ENCODE data around the gene TCEANC.
"Not testable (repeated sequence)": the region's sequence is repeated elsewhere in the genome, so short reads cannot be mapped to it uniquely, and the experiment has no call there.

TCEANC gene

GRCh38 chrX:13673016-13673415 lies 20.1 kb downstream of the TCEANC start:
- H3K36me3 Mint-ChIP-seq: peaks cover 3% of the 10 kb centered on the region
- no peak overlapping the region for H3K4me3 Mint-ChIP-seq
- peaks cover 14% of the 10 kb centered on the region for H3K4me1 Mint-ChIP-seq
- no peaks in the 10 kb centered on the region for H3K27me3 Mint-ChIP-seq
- H3K27ac Mint-ChIP-seq: no peak overlapping the region
- H3K9me3 Mint-ChIP-seq: no peaks in the 10 kb centered on the region

- Mint-ChIP-seq H3K27ac (no peak overlapping the region), H3K36me3 (no peaks in the 10 kb centered on the region), H3K9me3 (no peaks in the 10 kb centered on the region), H3K27me3 (no peaks in the 10 kb centered on the region), H3K4me3 (no peak overlapping the region), H3K4me1 (no peaks in the 10 kb centered on the region)
These were observed 23.9 kb downstream of the TCEANC start for GRCh38 chrX:13676885-13677284.

GRCh38 chrX:13679700-13680099 lies 26.8 kb downstream of the TCEANC start:
- not testable (repeated sequence) for H3K9me3 Mint-ChIP-seq, H3K4me1 Mint-ChIP-seq, H3K27ac Mint-ChIP-seq, H3K36me3 Mint-ChIP-seq, H3K27me3 Mint-ChIP-seq, H3K4me3 Mint-ChIP-seq

GRCh38 chrX:13681595-13681994 lies 28.7 kb downstream of the TCEANC start:
- H3K9me3 Mint-ChIP-seq: no peaks in the 10 kb centered on the region
- H3K27me3 Mint-ChIP-seq: no peaks in the 10 kb centered on the region
- H3K4me1 Mint-ChIP-seq: peaks cover 18% of the 10 kb centered on the region
- H3K27ac Mint-ChIP-seq: no peak overlapping the region
- peaks cover 5% of the 10 kb centered on the region for H3K36me3 Mint-ChIP-seq
- no peak overlapping the region for H3K4me3 Mint-ChIP-seq

- Mint-ChIP-seq H3K27ac (no peak overlapping the region), H3K36me3 (peaks cover 5% of the 10 kb centered on the region), H3K4me1 (peaks cover 36% of the 10 kb centered on the region)
These were observed 31.4 kb downstream of the TCEANC start for GRCh38 chrX:13684361-13684760.

GRCh38 chrX:13685126-13685763 lies 32.3 kb downstream of the TCEANC start:
- Mint-ChIP-seq H3K27ac (peak overlapping the region; percentile 89), H3K27me3 (no peaks in the 10 kb centered on the region), H3K9me3 (no peaks in the 10 kb centered on the region), H3K36me3 (peaks cover 5% of the 10 kb centered on the region), H3K4me1 (peaks cover 38% of the 10 kb centered on the region), H3K4me3 (no peak overlapping the region)

More at GRCh38 chrX:13684361-13684760, 31.4 kb downstream of the TCEANC start:
- H3K9me3 Mint-ChIP-seq: no peaks in the 10 kb centered on the region
- H3K4me3 Mint-ChIP-seq: no peak overlapping the region
- H3K27me3 Mint-ChIP-seq: no peaks in the 10 kb centered on the region

- H3K27me3 Mint-ChIP-seq: no peaks in the 10 kb centered on the region
- H3K4me3 Mint-ChIP-seq: peak overlapping the region; percentile 43
- peaks cover 5% of the 10 kb centered on the region for H3K36me3 Mint-ChIP-seq
- peaks cover 51% of the 10 kb centered on the region for H3K4me1 Mint-ChIP-seq
- H3K9me3 Mint-ChIP-seq: no peaks in the 10 kb centered on the region
- peak overlapping the region; percentile 94 for H3K27ac Mint-ChIP-seq
These were observed 34.3 kb downstream of the TCEANC start for GRCh38 chrX:13687203-13687602.

GRCh38 chrX:13688384-13688957 lies 35.5 kb downstream of the TCEANC start:
- no peaks in the 10 kb centered on the region for H3K9me3 Mint-ChIP-seq
- H3K4me1 Mint-ChIP-seq: peaks cover 64% of the 10 kb centered on the region
- peak overlapping the region; percentile 96 for H3K27ac Mint-ChIP-seq
- peaks cover 8% of the 10 kb centered on the region for H3K36me3 Mint-ChIP-seq
- H3K27me3 Mint-ChIP-seq: no peaks in the 10 kb centered on the region
- peak overlapping the region; percentile 93 for H3K4me3 Mint-ChIP-seq

GRCh38 chrX:13688958-13689740 lies 36.2 kb downstream of the TCEANC start, which contains the start of gene RAB9A:
Gene RAB9A, plus strand, starts transcription at chrX:13689128. Its CDS starts 19,619 bp downstream, at chrX:13708747.
- Mint-ChIP-seq H3K9me3 (no peaks in the 10 kb centered on the region), H3K4me1 (peaks cover 64% of the 10 kb centered on the region), H3K27me3 (no peaks in the 10 kb centered on the region), H3K4me3 (peak within 1 kb of the TSS; percentile 93), H3K36me3 (peaks cover 5% of the 10 kb centered on the region), H3K27ac (peak within 1 kb of the TSS; percentile 96)

GRCh38 chrX:13689741-13690211 lies 36.8 kb downstream of the TCEANC start:
- Mint-ChIP-seq H3K27ac (peak overlapping the region; percentile 96), H3K4me3 (peak overlapping the region; percentile 93), H3K27me3 (no peaks in the 10 kb centered on the region), H3K36me3 (peaks cover 5% of the 10 kb centered on the region), H3K4me1 (peaks cover 61% of the 10 kb centered on the region), H3K9me3 (no peaks in the 10 kb centered on the region)

- Mint-ChIP-seq H3K27ac (peak overlapping the region; percentile 96), H3K27me3 (no peaks in the 10 kb centered on the region), H3K9me3 (no peaks in the 10 kb centered on the region), H3K4me1 (peaks cover 61% of the 10 kb centered on the region), H3K36me3 (peaks cover 3% of the 10 kb centered on the region), H3K4me3 (peak overlapping the region; percentile 93)
These were observed 37.9 kb downstream of the TCEANC start for GRCh38 chrX:13690836-13691235.

GRCh38 chrX:13691841-13692371 lies 39.0 kb downstream of the TCEANC start:
- Mint-ChIP-seq H3K27ac (peak overlapping the region; percentile 59), H3K4me3 (peak overlapping the region; percentile 54), H3K36me3 (peaks cover 3% of the 10 kb centered on the region), H3K9me3 (no peaks in the 10 kb centered on the region), H3K4me1 (peaks cover 68% of the 10 kb centered on the region), H3K27me3 (no peaks in the 10 kb centered on the region)

- Mint-ChIP-seq H3K4me1 (peaks cover 67% of the 10 kb centered on the region), H3K4me3 (peak overlapping the region; percentile 53), H3K36me3 (peaks cover 4% of the 10 kb centered on the region), H3K9me3 (no peaks in the 10 kb centered on the region), H3K27me3 (no peaks in the 10 kb centered on the region), H3K27ac (peak overlapping the region; percentile 85)
These were observed 39.9 kb downstream of the TCEANC start for GRCh38 chrX:13692771-13693231.

- no peaks in the 10 kb centered on the region for H3K9me3 Mint-ChIP-seq
- H3K27ac Mint-ChIP-seq: peak overlapping the region; percentile 85
- peak overlapping the region; percentile 53 for H3K4me3 Mint-ChIP-seq
- H3K36me3 Mint-ChIP-seq: peaks cover 4% of the 10 kb centered on the region
- peaks cover 61% of the 10 kb centered on the region for H3K4me1 Mint-ChIP-seq
- no peaks in the 10 kb centered on the region for H3K27me3 Mint-ChIP-seq
These were observed 40.5 kb downstream of the TCEANC start for GRCh38 chrX:13693341-13693961.

- Mint-ChIP-seq H3K4me1 (peaks cover 63% of the 10 kb centered on the region), H3K27ac (no peak overlapping the region), H3K36me3 (peaks cover 4% of the 10 kb centered on the region), H3K4me3 (no peak overlapping the region), H3K9me3 (no peaks in the 10 kb centered on the region), H3K27me3 (no peaks in the 10 kb centered on the region)
These were observed 41.4 kb downstream of the TCEANC start for GRCh38 chrX:13694359-13694758.
